Heart left ventricle (tissue), 16 donors: ENCODE results near the gene SLC29A2. TPM values are rescaled to one million over a fixed set of nuclear protein-coding genes. Genes with fewer than 3 reads are reported as not detected.

Experiments used
- ATAC-seq, 4 donors: fragments of 200-7000 bp; cut with Tn5 transposase; one replicate each; pipeline ENCODE4 v1.9.1; 2020 to 2022; ENCODE audit warnings: moderate library complexity in 4 of 4, mild to moderate bottlenecking in 3 of 4, moderate number of reproducible peaks in 1 of 4
- DNase-seq, 5 donors: peaks; one replicate each; pipeline ENCODE4 v3.0.0-alpha.2; 2020
- H3K27ac ChIP-seq, 12 donors: fragments of 200-600 bp; sonication (generic) in 4 of 12; one replicate each; pipeline versions ENCODE4 v1.5.0 to v1.8.0; 2016 to 2022; ENCODE audit warnings: mild to moderate bottlenecking in 2 of 12
- H3K27me3 ChIP-seq, 9 donors: fragments of 200-600 bp; sonication (generic) in 2 of 9; one replicate each; pipeline versions ENCODE4 v1.5.1 to v1.8.0; 2016 to 2022; ENCODE audit warnings: mild to moderate bottlenecking in 3 of 9
- H3K36me3 ChIP-seq, 9 donors: fragments of 200-600 bp; sonication (generic) in 2 of 9; one replicate each; pipeline versions ENCODE4 v1.5.0 to v1.8.0; 2018 to 2022; ENCODE audit warnings: mild to moderate bottlenecking in 2 of 9
- H3K4me1 ChIP-seq, 12 donors: fragments of 200-600 bp; sonication (generic) in 4 of 12; one replicate each; pipeline versions ENCODE4 v1.5.0 to v1.8.0; 2016 to 2022; ENCODE audit warnings: mild to moderate bottlenecking in 3 of 12
- H3K4me3 ChIP-seq, 12 donors: fragments of 200-600 bp; sonication (generic) in 4 of 12; one replicate each; pipeline versions ENCODE4 v1.5.0 to v1.8.0; 2017 to 2022; ENCODE audit warnings: mild to moderate bottlenecking in 9 of 12, moderate library complexity in 4 of 12
- H3K9me3 ChIP-seq, 12 donors: fragments of 200-600 bp; sonication (generic) in 4 of 12; one replicate each; pipeline versions ENCODE4 v1.5.0 to v1.8.0; 2016 to 2022; ENCODE audit warnings: mild to moderate bottlenecking in 1 of 12
- CTCF ChIP-seq, 12 donors: fragments of 200-600 bp; sonication (generic) in 4 of 12; IDR thresholded peaks; one replicate each; pipeline versions ENCODE4 v1.5.0 to v1.8.0; 2018 to 2022; ENCODE audit warnings: antibody characterized with exemption in 12 of 12, mild to moderate bottlenecking in 5 of 12
- POLR2A ChIP-seq, 2 donors: fragments of 450-650 bp; IDR thresholded peaks; one replicate each; pipeline ENCODE4 v1.6.1; 2017; ENCODE audit warnings: antibody characterized with exemption in 2 of 2, mild to moderate bottlenecking in 2 of 2, moderate library complexity in 2 of 2
- WGBS, 4 donors: extraction: QIAGEN DNeasy Blood & Tissue Kit in 2 of 4; methylation state at CpG; one replicate each; pipeline versions ENCODE4 v1.1.5 to v1.1.7; 2013 to 2018; 5-methylcytosine and 5-hydroxymethylcytosine counted together
- intact Hi-C, 10 donors: fragments of 100-400 bp; cut with DNase I; formaldehyde crosslinking; loops; one replicate each; pipeline versions ENCODE4 v1.11.1 to v1.14.2; 2022
- polyA plus RNA-seq, 2 donors: library from polyadenylated mRNA; stranded (reverse); fragments of 200-250 nt; gene quantifications; one replicate each; pipeline ENCODE4 v1.2.3, GENCODE V29; 2013
- total RNA-seq, 9 donors: library from RNA; depleted of rRNA in 2 of 9; stranded (reverse); fragments of >200 nt in 2 of 9; fragmentation: NEBNext Ultra II Directional in 3 of 9; extraction: Animal tissue kit (Norgen Biotek cat#: 25700) in 3 of 9; gene quantifications; one replicate each; pipeline versions ENCODE4 v1.1.0 to v1.2.4, GENCODE V29; 2016 to 2023
- donor health status: ischemic (EF 13 %, LVEDD 7.1; RV severe dilation, severe dysfunction).
- donor health status: healthy with polysubstance abuse.
- donor health status: DM: no; HTN: yes; CAD: no.
- donor health status: DM: no; HTN: no; CAD: no.
- donor health status: ischemic (EF 25% LVEDD 6.9; RV normal size, moderate dysfunction).
- donor health status: ischemic (EF 25% LVEDD 5.7; RV mildly dilated, moderate dysfunction).
- donor health status: healthy.
- donor health status: DM: yes; HTN: yes; CAD: no.
- donor health status: ischemic (EF 35%, LVEDD 5.7; RV mildly dilated, moderate dysfunction).
- donor health status: nonischemic (EF 11% LVEDD 7.7; RV severe dilation, severe dysfunction).
- donor health status: DM: yes; HTN: yes; CAD: no.
- donor health status: PGD.
- donor health status: ischemic (EF 29% LVEDD 5.4; RV normal size, mild dysfunction).
- donor health status: nonischemic (EF 23%, LVEDD 6.1; RV moderate dilation, normal function).

SLC29A2 gene
- total and polyA plus RNA-seq, 11 donors: 6.8 to 30.9 (median 13.1) TPM

- Histone ChIP-seq H3K4me1 (peaks cover 7 to 46% (median 37%) of the 10 kb centered on the region in 12 donors), H3K4me3 (no peak overlapping the region), H3K27ac (no peak overlapping the region), H3K36me3 (peaks cover 0 to 19% (median 0%) of the 10 kb centered on the region in 9 donors), H3K27me3 (no peaks in the 10 kb centered on the region), H3K9me3 (no peaks in the 10 kb centered on the region)
- WGBS, 4 donors: 60 to 70% (median 66%) methylated on average over 10 of the region's 10 CpGs
- intact Hi-C loops: no loop called here
- no peak for TF ChIP-seq CTCF (IDR thresholded peaks at IDR 0.05)
- TF ChIP-seq POLR2A (IDR thresholded peaks at IDR 0.05): no peak
- ATAC-seq (no peak), DNase-seq (peak in 2 of 5 donors; percentile 14 to 48)
Observed at GRCh38 chr11:66330931-66331330, 40.6 kb downstream of the SLC29A2 start.

GRCh38 chr11:66329165-66329673 is 42.3 kb downstream of the SLC29A2 start:
- no peak for TF ChIP-seq CTCF (IDR thresholded peaks at IDR 0.05)
- TF ChIP-seq POLR2A (IDR thresholded peaks at IDR 0.05): no peak
- intact Hi-C loops: loop anchor here in 3 of 10 donors (2.0 to 5.0 kb wide), 3 partner anchors 16 to 58 kb away; no protein-coding TSS in a partner anchor
- DNase-seq: peak in 1 of 5 donors; percentile 14

GRCh38 chr11:66328302-66329144 is 43.0 kb downstream of the SLC29A2 start:
- ATAC-seq: peak; percentile 56 to 79 (median 74)
- Histone ChIP-seq H3K4me1 (peaks cover 4 to 37% (median 32%) of the 10 kb centered on the region in 12 donors), H3K9me3 (no peaks in the 10 kb centered on the region), H3K27me3 (no peaks in the 10 kb centered on the region), H3K4me3 (peak overlapping the region in 6 of 12 donors; percentile 1 to 28 (median 21)), H3K27ac (peak overlapping the region in 5 of 12 donors; percentile 19 to 84 (median 23)), H3K36me3 (peaks cover 0 to 17% (median 0%) of the 10 kb centered on the region in 9 donors)
- WGBS, 4 donors: 9 to 13% (median 11%) methylated on average over 16 to 19 of the region's 19 CpGs
- intact Hi-C loops: loop anchor here in 8 of 10 donors (1.0 to 5.0 kb wide), 4 partner anchors 16 to 59 kb away; no protein-coding TSS in a partner anchor
- peak; percentile 78 to 87 (median 80) for DNase-seq
- peak; percentile 92 to 98 (median 97) for TF ChIP-seq CTCF (IDR thresholded peaks at IDR 0.05)
- TF ChIP-seq POLR2A (IDR thresholded peaks at IDR 0.05): no peak

More at GRCh38 chr11:66329165-66329673, 42.3 kb downstream of the SLC29A2 start:
- ATAC-seq: no peak
- Histone ChIP-seq H3K4me3 (no peak overlapping the region), H3K36me3 (peaks cover 0 to 19% (median 0%) of the 10 kb centered on the region in 9 donors), H3K27me3 (no peaks in the 10 kb centered on the region), H3K27ac (no peak overlapping the region), H3K9me3 (no peaks in the 10 kb centered on the region), H3K4me1 (peaks cover 4 to 37% (median 32%) of the 10 kb centered on the region in 12 donors)
- WGBS, 4 donors: 92 to 95% (median 92%) methylated on average over 3 of the region's 3 CpGs

- H3K36me3 ChIP-seq: peaks cover 0 to 12% (median 0%) of the 10 kb centered on the region in 9 donors
- H3K4me1 ChIP-seq: peaks cover 4 to 37% (median 32%) of the 10 kb centered on the region in 12 donors
- DNase-seq (peak in 2 of 5 donors; percentile 23), ATAC-seq (peak in 1 of 4 donors; percentile 1)
- intact Hi-C loops: loop anchor here in 8 of 10 donors (1.0 to 5.0 kb wide), 4 partner anchors 15 to 59 kb away; no protein-coding TSS in a partner anchor
- H3K27me3 ChIP-seq: no peaks in the 10 kb centered on the region
- 54 to 73% (median 65%) methylated on average over 3 of the region's 3 CpGs for WGBS, 4 donors
- no peaks in the 10 kb centered on the region for H3K9me3 ChIP-seq
- peak overlapping the region in 1 of 12 donors; percentile 17 for H3K4me3 ChIP-seq
- TF ChIP-seq CTCF (IDR thresholded peaks at IDR 0.05) (no peak), POLR2A (IDR thresholded peaks at IDR 0.05) (peak in 1 of 2 donors; percentile 2)
- H3K27ac ChIP-seq: peak overlapping the region in 5 of 12 donors; percentile 19 to 84 (median 64)
Observed at GRCh38 chr11:66328031-66328301, 43.6 kb downstream of the SLC29A2 start.
